Measurements from ENCODE around the gene SYT2.

- TF ChIP-seq CTCF (IDR thresholded peaks at IDR 0.05) (no peak), USF2 (IDR thresholded peaks at IDR 0.05; ENCODE audit: borderline replicate concordance, low read depth, low read length) (no peak), POLR2AphosphoS5 (IDR thresholded peaks at IDR 0.05; ENCODE audit: low read depth, low read length) (no peak), REST (IDR thresholded peaks at IDR 0.05; ENCODE audit: low read depth, low read length) (no peak), JUND (IDR thresholded peaks at IDR 0.05) (no peak), MXI1 (IDR thresholded peaks at IDR 0.05; ENCODE audit: low read depth, low read length) (no peak), EZH2phosphoT487 (IDR thresholded peaks at IDR 0.05; ENCODE audit: borderline replicate concordance, low read depth) (no peak)
These were observed 42.5 kb upstream of the SYT2 start for GRCh38 chr1:202752774-202753173.

Data from SK-N-SH (cell line).